SK-N-SH (cell line): ENCODE data around the gene SNX24. TPM values are rescaled to one million over a fixed set of nuclear protein-coding genes. Genes with fewer than 3 reads are reported as not detected.

Experiments used
- CTCF ChIA-PET: fragments of 300-600, 350-600 bp; formaldehyde crosslinking; extraction: SDS; loops from one replicate; lab custom pipeline; 2021; lab: Yijun Ruan, JAX
- POLR2A ChIA-PET: fragments of 350-600 bp; sonication (Branson Sonifier 250); formaldehyde crosslinking; extraction: SDS; loops from one replicate; lab custom pipeline; 2020; ENCODE audit warnings: antibody characterized with exemption, inconsistent platforms; lab: Yijun Ruan, JAX
- DNase-seq: peaks from one replicate; pipeline ENCODE4 v3.0.0; 2012
- H2AFZ ChIP-seq: fragments of 200-600 bp; sonication (generic); 2 replicates; pipeline ENCODE4 v1.8.1; 2016; ENCODE audit warnings: antibody characterized with exemption, mild to moderate bottlenecking, low read depth
- H3F3A ChIP-seq: fragments of 200-600 bp; sonication (generic); replicated peaks from 2 replicates; pipeline ENCODE3; 2016; ENCODE audit warnings: antibody characterized with exemption, mild to moderate bottlenecking; ENCODE audit not compliant: insufficient read depth
- H3K27ac ChIP-seq, 2 experiments: fragments of 200-500 bp in 1 of 2; fragments of 200-600 bp in 1 of 2; sonication (Bioruptor generic) in 1 of 2; sonication (generic), shearing (Covaris generic) in 1 of 2; 2 replicates each; pipeline versions ENCODE4 v1.5.1 to v1.6.1; 2014 to 2016; ENCODE audit warnings: low read depth in 2 of 2, inconsistent platforms in 1 of 2, low read length in 1 of 2, mild to moderate bottlenecking in 1 of 2, mixed read lengths in 1 of 2
- H3K27me3 ChIP-seq: fragments of 200-600 bp; sonication (generic), shearing (Covaris generic); 2 replicates; pipeline ENCODE4 v1.6.1; 2016; ENCODE audit warnings: mixed run types; ENCODE audit not compliant: insufficient read depth
- H3K36me3 ChIP-seq, 2 experiments: fragments of 200-500 bp in 1 of 2; fragments of 200-600 bp in 1 of 2; sonication (Bioruptor generic) in 1 of 2; sonication (generic) in 1 of 2; replicated peaks in 1 of 2; 2 replicates each; pipeline versions ENCODE3 to v1.5.1; 2014 to 2016; ENCODE audit warnings: low read length in 1 of 2, mild to moderate bottlenecking in 1 of 2; ENCODE audit not compliant: insufficient read depth in 2 of 2, control insufficient read depth in 1 of 2
- H3K4me1 ChIP-seq, 2 experiments: fragments of 200-500 bp in 1 of 2; fragments of 200-600 bp in 1 of 2; sonication (Bioruptor generic) in 1 of 2; sonication (generic), shearing (Covaris generic) in 1 of 2; 2 replicates each; pipeline versions ENCODE4 v1.5.1 to v1.6.1; 2014 to 2016; ENCODE audit warnings: low read depth in 1 of 2, low read length in 1 of 2, mixed run types in 1 of 2; ENCODE audit not compliant: insufficient read depth in 2 of 2, control insufficient read depth in 1 of 2
- H3K4me2 ChIP-seq: fragments of 200-600 bp; sonication (generic), shearing (Covaris generic); 2 replicates; pipeline ENCODE4 v1.6.1; 2017; ENCODE audit warnings: mixed run types
- H3K4me3 ChIP-seq, 2 experiments: fragments of 200-500 bp in 1 of 2; fragments of 200-600 bp in 1 of 2; sonication (Bioruptor generic) in 1 of 2; sonication (generic), shearing (Covaris generic) in 1 of 2; 2 replicates each; pipeline versions ENCODE4 v1.5.1 to v1.8.1; 2014 to 2016; ENCODE audit warnings: low read depth in 2 of 2, inconsistent platforms in 1 of 2, low read length in 1 of 2, mild to moderate bottlenecking in 1 of 2, mixed read lengths in 1 of 2, moderate library complexity in 1 of 2
- H3K79me2 ChIP-seq: fragments of 200-600 bp; sonication (generic); 2 replicates; pipeline ENCODE4 v1.8.1; 2017; ENCODE audit warnings: mild to moderate bottlenecking; ENCODE audit not compliant: insufficient read depth
- H3K9ac ChIP-seq: fragments of 200-600 bp; sonication (generic); 2 replicates; pipeline ENCODE4 v1.6.1; 2017; ENCODE audit warnings: mixed run types
- H3K9me2 ChIP-seq: fragments of 200-600 bp; sonication (generic); 2 replicates; pipeline ENCODE4 v1.6.1; 2017; ENCODE audit warnings: mixed run types
- H3K9me3 ChIP-seq: fragments of 200-600 bp; sonication (generic); 2 replicates; pipeline ENCODE4 v1.6.1; 2017; ENCODE audit warnings: mixed run types, mild to moderate bottlenecking, moderate library complexity
- H4K20me1 ChIP-seq: fragments of 200-600 bp; sonication (generic); 2 replicates; pipeline ENCODE4 v1.6.1; 2017; ENCODE audit warnings: mild to moderate bottlenecking, mixed run types; ENCODE audit not compliant: insufficient read depth
- CHD2 ChIP-seq: fragments of 150-350 bp; IDR thresholded peaks from 2 replicates; pipeline ENCODE4 v1.6.1; 2018; ENCODE audit warnings: low read length; ENCODE audit not compliant: partially characterized antibody
- CTCF ChIP-seq: fragments of 200-600 bp; sonication (generic); IDR thresholded peaks from 2 replicates; pipeline ENCODE4 v1.6.1; 2017; ENCODE audit warnings: antibody characterized with exemption, mild to moderate bottlenecking, moderate library complexity
- EP300 ChIP-seq, 2 experiments: IDR thresholded peaks; 2 replicates each; pipeline versions ENCODE4 v1.4.0 to v1.6.1; 2012; ENCODE audit warnings: borderline replicate concordance in 1 of 2, low read depth in 1 of 2, low read length in 1 of 2
- EZH2phosphoT487 ChIP-seq: fragments of 200-600 bp; sonication (generic); IDR thresholded peaks from 2 replicates; pipeline ENCODE4 v1.6.1; 2017; ENCODE audit warnings: low read depth, mixed run types, mild to moderate bottlenecking, antibody characterized with exemption, moderate library complexity, borderline replicate concordance
- FOXJ3 ChIP-seq: sonication (generic); formaldehyde crosslinking; IDR thresholded peaks from 2 replicates; pipeline ENCODE4 v1.5.1; 2020; ENCODE audit warnings: mild to moderate bottlenecking, missing genetic modification reagents
- GATA2 ChIP-seq: sonication (generic); formaldehyde crosslinking; IDR thresholded peaks from 2 replicates; pipeline ENCODE4 v1.5.0; 2020; ENCODE audit warnings: mild to moderate bottlenecking, missing genetic modification reagents
- IRF3 ChIP-seq: fragments of 150-350 bp; IDR thresholded peaks from 2 replicates; pipeline ENCODE4 v1.6.1; 2016; ENCODE audit warnings: mild to moderate bottlenecking, low read depth, low read length
- JUND ChIP-seq: IDR thresholded peaks from 2 replicates; pipeline ENCODE4 v1.4.0; 2012
- MEF2A ChIP-seq: IDR thresholded peaks from 2 replicates; pipeline ENCODE4 v1.4.0; 2012; ENCODE audit warnings: low read depth, borderline replicate concordance
- POLR2AphosphoS5 ChIP-seq: IDR thresholded peaks from 2 replicates; pipeline ENCODE4 v1.6.1; 2012; ENCODE audit warnings: low read depth, low read length
- RAD21 ChIP-seq: IDR thresholded peaks from 2 replicates; pipeline ENCODE4 v1.6.1; 2012; ENCODE audit warnings: mild to moderate bottlenecking, low read length
- TCF12 ChIP-seq: IDR thresholded peaks from 2 replicates; pipeline ENCODE4 v1.4.0; 2012
- YY1 ChIP-seq: IDR thresholded peaks from 2 replicates; pipeline ENCODE4 v1.4.0; 2012; ENCODE audit warnings: low read depth, mild to moderate bottlenecking
- WGBS: methylation state at CpG from one replicate; pipeline ENCODE4 v1.1.6; 2017; ENCODE audit warnings: low lambda C conversion rate; 5-methylcytosine and 5-hydroxymethylcytosine counted together
- polyA plus RNA-seq, 3 experiments: library from polyadenylated mRNA; depleted of rRNA; stranded (reverse); fragments of >200 nt; gene quantifications; 2 replicates each; pipeline ENCODE4 v1.2.3, GENCODE V29; 2012
- TF ChIP-seq, protein P1 (sequence below): IDR thresholded peaks from 2 replicates; pipeline ENCODE4 v1.4.0; 2012; ENCODE audit warnings: low read depth, borderline replicate concordance
- TF ChIP-seq, protein P2 (sequence below): IDR thresholded peaks from 2 replicates; pipeline ENCODE4; 2012

The SNX24 gene
- polyA plus RNA-seq, 1 of the 3 experiments (the other 2 are of a cell fraction): 8.2 TPM

- no peak overlapping the region for H2AFZ ChIP-seq
- H3K4me2 ChIP-seq: no peak overlapping the region
- H3F3A ChIP-seq: peaks cover 4% of the 10 kb centered on the region
- no peak overlapping the region for H3K9ac ChIP-seq
- DNase-seq: no peak
- no peak overlapping the region; a peak in 1 of 4 replicates for H3K4me3 ChIP-seq
- CTCF ChIA-PET: interaction anchor here (1.0 kb wide), 1 partner anchor 14 kb away, joined by 3 read pairs; no protein-coding TSS in a partner anchor
- H3K4me1 ChIP-seq: peaks cover 0 to 4% of the 10 kb centered on the region in 2 experiments; a peak in 2 of 4 replicates
- H3K27ac ChIP-seq: no peak overlapping the region
- peaks cover 5 to 9% of the 10 kb centered on the region in 2 experiments for H3K36me3 ChIP-seq
- TF ChIP-seq RAD21 (peak; percentile 28; the same call in 1 of the 2 replicates), EP300 (IDR thresholded peaks at IDR 0.05; ENCODE audit: borderline replicate concordance in 1 of 2, low read depth in 1 of 2, low read length in 1 of 2) (no peak), CHD2 (no peak), GATA2 (CRISPR knock-in tag) (no peak), JUND (no peak)
- H3K79me2 ChIP-seq: no peaks in the 10 kb centered on the region
- no peaks in the 10 kb centered on the region for H3K9me2 ChIP-seq
- H3K27me3 ChIP-seq: no peaks in the 10 kb centered on the region
- POLR2A ChIA-PET: interaction anchor here (0.5 kb wide), 1 partner anchor 691 kb away, joined by 5 read pairs; no protein-coding TSS in a partner anchor
- WGBS: 92% methylated on average over 10 of the region's 10 CpGs
- H3K9me3 ChIP-seq: no peaks in the 10 kb centered on the region
- no peaks in the 10 kb centered on the region for H4K20me1 ChIP-seq
Observed at GRCh38 chr5:122999947-123000563, 154.6 kb downstream of the SNX24 start.

GRCh38 chr5:123000731-123001130 lies 155.3 kb downstream of the SNX24 start:
- WGBS: 100% methylated on average over 1 of the region's 1 CpG
- Histone ChIP-seq H3F3A (peaks cover 4% of the 10 kb centered on the region), H3K9me3 (no peaks in the 10 kb centered on the region), H3K9ac (no peak overlapping the region), H3K27me3 (no peaks in the 10 kb centered on the region), H3K36me3 (peaks cover 5 to 9% of the 10 kb centered on the region in 2 experiments), H3K27ac (no peak overlapping the region), H3K4me2 (no peak overlapping the region), H3K79me2 (no peaks in the 10 kb centered on the region), H4K20me1 (no peaks in the 10 kb centered on the region), H3K9me2 (no peaks in the 10 kb centered on the region), H3K4me3 (no peak overlapping the region), H3K4me1 (peaks cover 0 to 4% of the 10 kb centered on the region in 2 experiments; a peak in 2 of 4 replicates), H2AFZ (no peak overlapping the region)
- no peak for DNase-seq
- TF ChIP-seq POLR2AphosphoS5: no peak
- TF ChIP-seq CTCF: no peak
- TF ChIP-seq FOXJ3: no peak
- CTCF ChIA-PET: interaction anchor here (1.0 kb wide), 1 partner anchor 14 kb away, joined by 3 read pairs; no protein-coding TSS in a partner anchor
- POLR2A ChIA-PET: interaction anchor here (0.5 kb wide), 1 partner anchor 692 kb away, joined by 5 read pairs; no protein-coding TSS in a partner anchor

DNA sequence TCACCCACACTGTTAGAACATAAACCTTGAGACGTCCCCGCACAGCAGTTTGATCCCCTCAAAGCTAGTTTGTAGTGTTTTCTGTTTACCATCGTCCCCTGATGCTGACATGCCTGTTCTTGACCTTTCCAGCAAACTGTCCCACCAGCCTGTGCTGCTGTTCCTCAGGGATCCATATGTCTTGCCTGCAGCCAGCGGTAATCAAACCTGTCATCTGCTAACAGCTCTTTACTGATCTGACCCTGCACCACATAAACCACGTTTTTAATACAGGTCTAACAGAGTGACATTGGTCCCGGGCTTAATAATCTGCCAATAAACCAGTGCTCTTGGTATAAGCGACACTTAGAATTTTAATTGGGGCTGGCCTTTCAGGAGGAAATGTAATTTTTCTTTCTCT lies 156.4 kb downstream of the SNX24 start:
- no peak overlapping the region for H2AFZ ChIP-seq
- H3K9me2 ChIP-seq: no peaks in the 10 kb centered on the region
- H3F3A ChIP-seq: peaks cover 4% of the 10 kb centered on the region
- H3K27me3 ChIP-seq: no peaks in the 10 kb centered on the region
- H3K9ac ChIP-seq: no peak overlapping the region
- H3K4me2 ChIP-seq: no peak overlapping the region
- ChIA-PET CTCF (no interaction called here), POLR2A (no interaction called here)
- H3K79me2 ChIP-seq: no peaks in the 10 kb centered on the region
- peaks cover 0 to 4% of the 10 kb centered on the region in 2 experiments; a peak in 2 of 4 replicates for H3K4me1 ChIP-seq
- H3K36me3 ChIP-seq: peaks cover 5 to 9% of the 10 kb centered on the region in 2 experiments
- no peaks in the 10 kb centered on the region for H4K20me1 ChIP-seq
- H3K27ac ChIP-seq: no peak overlapping the region; a peak in 1 of 4 replicates
- no peak overlapping the region for H3K4me3 ChIP-seq
- DNase-seq: peak; percentile 44
- WGBS: 76% methylated on average over 7 of the region's 7 CpGs
- H3K9me3 ChIP-seq: no peaks in the 10 kb centered on the region
- TF ChIP-seq, protein P1, sequence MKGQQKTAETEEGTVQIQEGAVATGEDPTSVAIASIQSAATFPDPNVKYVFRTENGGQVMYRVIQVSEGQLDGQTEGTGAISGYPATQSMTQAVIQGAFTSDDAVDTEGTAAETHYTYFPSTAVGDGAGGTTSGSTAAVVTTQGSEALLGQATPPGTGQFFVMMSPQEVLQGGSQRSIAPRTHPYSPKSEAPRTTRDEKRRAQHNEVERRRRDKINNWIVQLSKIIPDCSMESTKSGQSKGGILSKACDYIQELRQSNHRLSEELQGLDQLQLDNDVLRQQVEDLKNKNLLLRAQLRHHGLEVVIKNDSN: no peak
- TF ChIP-seq FOXJ3: 0 out of 2 replicates have a peak, but pooled peaks have one; percentile 26
- TF ChIP-seq IRF3: no peak
- TF ChIP-seq MEF2A: no peak
- no peak for TF ChIP-seq RAD21
- TF ChIP-seq POLR2AphosphoS5: no peak
- no peak for TF ChIP-seq EP300 (IDR thresholded peaks at IDR 0.05; ENCODE audit: borderline replicate concordance in 1 of 2, low read depth in 1 of 2, low read length in 1 of 2)
- TF ChIP-seq YY1: no peak
- no peak for TF ChIP-seq CHD2
- no peak for TF ChIP-seq EZH2phosphoT487
- TF ChIP-seq TCF12: no peak
- TF ChIP-seq, protein P2, sequence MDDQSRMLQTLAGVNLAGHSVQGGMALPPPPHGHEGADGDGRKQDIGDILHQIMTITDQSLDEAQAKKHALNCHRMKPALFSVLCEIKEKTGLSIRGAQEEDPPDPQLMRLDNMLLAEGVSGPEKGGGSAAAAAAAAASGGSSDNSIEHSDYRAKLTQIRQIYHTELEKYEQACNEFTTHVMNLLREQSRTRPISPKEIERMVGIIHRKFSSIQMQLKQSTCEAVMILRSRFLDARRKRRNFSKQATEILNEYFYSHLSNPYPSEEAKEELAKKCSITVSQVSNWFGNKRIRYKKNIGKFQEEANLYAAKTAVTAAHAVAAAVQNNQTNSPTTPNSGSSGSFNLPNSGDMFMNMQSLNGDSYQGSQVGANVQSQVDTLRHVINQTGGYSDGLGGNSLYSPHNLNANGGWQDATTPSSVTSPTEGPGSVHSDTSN: no peak
- TF ChIP-seq JUND: no peak
- peak; percentile 68 for TF ChIP-seq GATA2 (CRISPR knock-in tag)
